GM19035 (cell line): Measurements from ENCODE around the gene RBM39.
"Not testable (repeated sequence)": the region's sequence is repeated elsewhere in the genome, so short reads cannot be mapped to it uniquely, and the experiment has no call there.

Experiments used
- ATAC-seq: cut with Tn5 transposase; IDR thresholded peaks from one replicate; pipeline ENCODE4 v1.9.1; 2021; ENCODE audit not compliant: unreplicated experiment

Gene RBM39

DNA sequence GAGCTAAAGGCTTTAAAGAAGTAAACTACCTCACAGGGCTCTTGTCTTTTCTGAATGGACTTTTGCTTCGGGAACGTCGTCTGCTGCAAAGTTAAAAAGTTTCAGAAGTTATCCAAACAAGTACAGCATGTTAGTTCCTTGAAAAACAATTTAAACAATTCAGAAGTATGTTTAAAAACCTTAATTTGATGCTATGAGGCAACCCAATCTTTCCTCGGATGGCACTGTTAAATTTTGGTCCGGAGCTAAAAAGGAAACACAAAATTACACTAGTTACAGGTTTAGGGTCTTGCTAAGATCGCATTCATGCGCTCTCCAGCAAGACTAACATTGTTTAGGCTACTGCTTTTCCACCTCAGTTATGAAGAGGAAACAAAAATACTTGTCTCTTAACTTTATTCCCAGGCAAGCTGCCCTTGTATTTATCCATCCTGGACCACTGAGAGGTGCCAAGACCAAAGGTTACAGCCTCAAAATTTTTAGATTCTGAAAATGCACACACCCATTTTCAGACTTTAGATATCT, 12.7 kb downstream of the RBM39 start:
- ATAC-seq = no peak

DNA sequence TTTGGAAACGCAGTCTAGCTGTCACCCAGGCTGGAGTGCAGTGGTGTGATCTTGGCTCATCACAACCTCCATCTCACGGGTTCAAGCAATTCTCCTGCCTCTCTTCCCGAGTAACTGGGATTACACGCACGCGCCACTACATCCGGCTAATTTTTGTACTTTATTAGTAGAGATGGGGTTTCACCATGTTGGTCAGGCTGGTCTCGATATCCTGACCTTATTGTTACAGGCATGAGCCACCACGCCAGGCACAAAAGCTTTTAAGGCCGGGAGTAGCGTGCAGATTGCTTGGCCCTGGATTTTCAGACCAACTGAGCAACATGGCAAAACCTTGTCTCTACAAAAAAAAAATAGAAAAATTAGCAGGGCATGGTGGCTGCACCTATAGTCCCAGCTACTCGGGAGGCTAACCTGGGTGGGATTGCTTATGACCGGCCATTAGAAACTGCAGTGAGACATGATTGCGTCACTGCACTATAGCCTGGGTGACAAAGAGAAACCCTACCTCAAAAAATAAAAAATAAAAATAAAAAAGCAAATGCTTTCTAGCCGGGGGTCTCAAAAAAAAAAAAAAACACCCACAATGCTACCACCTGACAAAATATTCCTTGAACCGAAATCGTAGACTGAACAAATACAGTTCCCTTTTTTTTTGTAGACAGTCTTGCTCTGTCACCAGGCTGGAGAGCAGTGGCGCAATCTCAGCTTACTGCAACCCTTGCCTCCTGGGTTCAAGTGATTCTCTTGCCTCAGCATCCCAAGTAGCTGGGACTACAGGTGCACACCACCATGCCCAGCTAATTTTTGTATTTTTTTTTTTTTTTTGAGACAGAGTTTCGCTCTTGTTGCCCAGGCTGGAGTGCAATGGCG, 15.0 kb downstream of the RBM39 start:
- ATAC-seq = no peak

DNA sequence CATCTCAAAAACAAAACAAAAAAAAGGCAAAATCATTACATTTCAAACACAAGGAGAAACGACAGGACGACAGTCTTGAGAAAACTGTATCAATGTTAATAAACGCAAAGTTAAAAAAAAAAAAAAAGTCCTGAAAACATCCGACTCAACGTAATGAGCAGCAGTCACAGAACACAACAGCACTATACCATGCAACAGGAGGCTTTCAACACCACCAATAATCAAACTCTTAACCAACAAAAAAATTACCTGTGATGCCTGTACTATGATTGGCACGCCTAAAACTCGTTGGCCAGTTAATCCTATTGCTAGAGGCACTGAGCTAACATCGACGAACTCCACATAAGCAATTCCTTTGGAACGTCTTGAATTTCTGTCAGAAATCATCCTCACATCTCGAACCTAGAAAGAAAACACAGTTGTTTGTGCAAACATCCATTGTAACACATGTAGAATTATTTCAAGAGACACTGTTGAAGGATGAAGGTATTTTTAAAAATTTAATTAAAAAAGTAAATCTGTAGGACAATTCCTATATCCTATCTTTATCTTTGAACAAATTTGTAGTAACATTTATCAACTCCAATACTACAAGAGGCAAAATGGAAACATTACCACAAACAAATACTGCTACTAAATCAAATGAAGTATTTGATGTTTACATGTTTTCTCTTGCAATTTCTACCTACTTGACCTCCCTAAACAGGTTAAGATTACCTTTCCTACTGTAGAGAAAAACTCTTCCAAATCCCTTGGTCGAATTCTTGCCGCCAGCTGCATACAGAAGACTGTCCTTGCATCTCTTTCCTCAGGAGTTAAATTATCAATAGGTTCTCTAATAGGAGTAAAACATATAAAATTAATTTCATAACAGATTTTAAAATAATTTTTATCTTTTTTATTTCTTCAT, 17.5 kb downstream of the RBM39 start:
- ATAC-seq = no peak

DNA sequence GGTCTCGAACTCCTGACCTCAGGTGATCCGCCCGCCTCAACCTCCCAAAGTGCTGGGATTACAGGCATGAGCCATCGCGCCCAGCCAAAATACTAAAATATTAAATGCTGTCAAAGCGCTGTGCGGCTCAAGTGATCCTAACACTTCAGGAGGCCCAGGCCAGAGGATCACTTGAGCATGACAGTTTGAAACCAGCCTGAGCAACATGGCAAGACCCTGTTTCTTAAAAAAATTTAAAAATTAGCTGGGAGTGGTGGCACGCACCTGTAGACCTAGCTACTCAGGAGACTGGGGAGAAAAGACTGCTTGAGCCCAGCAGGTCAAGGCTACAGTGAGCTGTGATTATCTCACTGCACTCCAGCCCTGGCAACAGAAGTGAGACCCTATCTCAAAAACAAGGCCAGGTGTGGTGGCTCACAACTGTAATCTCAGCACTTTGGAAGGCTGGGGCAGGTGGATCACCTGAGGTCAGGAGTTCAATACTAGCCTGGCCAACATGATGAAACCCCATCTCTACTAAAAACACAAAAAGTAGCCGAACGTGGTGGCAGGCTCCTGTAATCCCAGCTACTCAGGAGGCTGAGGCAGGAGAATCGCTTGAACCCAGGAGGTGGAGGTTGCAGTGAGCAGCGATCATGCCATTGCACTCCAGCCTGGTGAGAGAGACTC, 18.3 kb downstream of the RBM39 start:
- ATAC-seq = not testable (repeated sequence)

DNA sequence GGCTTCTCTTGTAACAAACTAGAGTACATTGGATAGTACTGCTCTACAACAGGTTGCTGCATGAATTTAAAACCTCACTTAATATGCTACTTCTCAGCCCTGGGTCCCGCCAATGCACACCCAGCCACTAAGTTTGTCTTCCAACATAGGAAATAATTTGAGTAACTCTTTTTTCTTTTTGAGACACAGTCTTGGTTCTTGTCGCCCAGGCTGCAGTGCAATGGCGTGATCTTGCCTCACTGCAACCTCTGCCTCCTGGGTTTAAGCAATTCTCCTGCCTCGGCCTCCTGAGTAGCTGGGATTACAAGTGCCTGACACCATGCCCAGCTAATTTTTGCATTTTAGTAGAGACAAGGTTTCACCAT, 18.8 kb downstream of the RBM39 start:
- not testable (repeated sequence) for ATAC-seq

DNA sequence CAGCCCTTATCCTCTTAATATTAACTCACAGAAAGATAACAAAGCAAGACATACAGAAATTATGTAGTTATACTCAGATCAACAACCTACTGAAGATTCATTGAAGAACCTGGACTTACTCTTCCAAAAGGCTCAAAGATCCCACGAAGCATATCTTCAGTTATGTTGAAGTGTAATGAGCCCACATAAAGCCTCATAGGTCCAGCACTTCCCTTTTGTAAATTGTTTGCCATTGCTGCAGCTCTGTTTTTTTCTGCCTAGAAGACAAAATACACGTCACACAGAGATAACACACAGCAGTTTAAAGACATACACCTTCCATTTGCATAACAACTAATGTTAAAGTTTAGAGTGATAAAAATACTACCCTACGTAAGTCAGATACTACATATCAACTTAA, 20.4 kb downstream of the RBM39 start:
- no peak for ATAC-seq

DNA sequence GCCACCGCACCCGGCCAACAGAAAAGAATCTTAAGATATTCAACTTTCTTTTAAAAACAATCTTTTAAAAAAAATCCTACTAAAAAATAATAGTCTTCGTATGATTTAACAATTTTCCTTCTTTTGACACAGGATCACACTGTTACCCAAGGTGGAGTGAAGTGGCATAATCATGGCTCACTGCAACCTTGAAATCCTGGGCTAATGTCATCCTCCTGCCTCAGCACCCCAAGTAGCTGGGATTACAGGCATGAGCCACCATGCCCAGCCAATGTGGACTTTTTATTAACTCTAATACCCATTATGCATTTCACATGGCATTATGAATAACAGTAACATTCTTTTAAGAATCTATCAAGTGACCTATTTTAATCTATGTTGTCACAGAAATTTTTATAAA, 20.8 kb downstream of the RBM39 start:
- no peak for ATAC-seq

DNA sequence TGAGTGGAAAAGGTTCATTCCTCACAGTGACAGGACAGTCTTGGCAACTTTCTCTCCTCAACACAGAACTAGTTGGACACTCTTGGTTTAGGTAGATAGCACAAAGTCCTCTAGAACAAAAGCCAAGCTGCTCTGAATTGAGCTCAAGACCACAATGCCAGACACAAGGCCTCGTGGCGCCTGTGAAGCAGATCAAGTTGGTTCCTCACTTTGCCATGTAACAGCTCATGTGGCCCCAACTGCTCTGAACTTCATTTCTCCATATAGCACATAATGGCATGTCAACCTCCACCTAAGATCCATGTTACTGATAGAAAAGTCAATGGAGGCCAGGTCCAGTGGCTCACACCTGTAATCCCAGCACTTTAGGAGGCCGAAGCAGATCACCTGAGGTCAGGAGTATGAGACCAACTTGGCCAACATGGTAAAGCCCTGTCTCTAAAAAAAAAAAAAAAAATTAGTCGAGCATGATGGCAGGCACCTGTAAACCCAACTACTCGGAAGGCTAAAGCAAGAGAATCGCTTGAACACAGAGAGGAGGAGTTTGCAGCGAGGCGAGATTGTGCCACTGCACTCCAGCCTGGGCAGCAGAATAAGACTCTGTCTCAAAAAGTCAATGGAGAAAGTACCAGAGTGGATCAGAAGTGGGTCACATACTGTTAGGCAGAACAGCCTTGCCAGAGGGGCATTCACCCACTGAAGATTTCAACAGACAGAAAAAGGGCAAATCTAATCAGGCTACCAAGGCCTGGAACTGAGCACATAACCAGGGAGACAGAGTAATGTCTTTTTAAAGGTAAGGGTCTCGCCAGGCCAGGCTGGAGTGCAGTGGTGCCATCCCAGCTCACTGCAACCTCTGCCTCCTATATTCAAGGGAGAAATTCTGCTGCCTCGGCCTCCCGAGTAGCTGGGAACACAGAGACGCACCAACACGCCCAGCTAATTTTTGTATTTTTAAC, 21.6 kb downstream of the RBM39 start:
- ATAC-seq = no peak

DNA sequence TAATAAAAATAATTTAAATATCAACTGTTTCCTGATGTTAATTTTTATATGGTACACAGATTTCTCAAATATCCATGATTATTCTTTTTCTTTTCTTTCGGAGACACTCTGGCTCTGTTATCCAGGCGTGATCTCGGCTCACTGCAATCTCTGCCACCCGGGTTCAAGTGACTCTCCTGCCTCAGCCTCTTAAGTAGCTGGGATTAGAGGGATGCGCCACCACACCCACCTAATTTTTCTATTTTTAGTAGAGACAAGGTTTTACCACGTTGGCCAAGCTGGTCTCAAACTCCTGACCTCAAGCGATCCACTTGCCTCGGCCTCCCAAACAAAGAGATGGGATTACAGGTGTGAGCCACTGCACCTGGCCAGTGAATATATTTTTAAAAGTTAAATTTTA, 22.3 kb downstream of the RBM39 start:
- no peak for ATAC-seq

DNA sequence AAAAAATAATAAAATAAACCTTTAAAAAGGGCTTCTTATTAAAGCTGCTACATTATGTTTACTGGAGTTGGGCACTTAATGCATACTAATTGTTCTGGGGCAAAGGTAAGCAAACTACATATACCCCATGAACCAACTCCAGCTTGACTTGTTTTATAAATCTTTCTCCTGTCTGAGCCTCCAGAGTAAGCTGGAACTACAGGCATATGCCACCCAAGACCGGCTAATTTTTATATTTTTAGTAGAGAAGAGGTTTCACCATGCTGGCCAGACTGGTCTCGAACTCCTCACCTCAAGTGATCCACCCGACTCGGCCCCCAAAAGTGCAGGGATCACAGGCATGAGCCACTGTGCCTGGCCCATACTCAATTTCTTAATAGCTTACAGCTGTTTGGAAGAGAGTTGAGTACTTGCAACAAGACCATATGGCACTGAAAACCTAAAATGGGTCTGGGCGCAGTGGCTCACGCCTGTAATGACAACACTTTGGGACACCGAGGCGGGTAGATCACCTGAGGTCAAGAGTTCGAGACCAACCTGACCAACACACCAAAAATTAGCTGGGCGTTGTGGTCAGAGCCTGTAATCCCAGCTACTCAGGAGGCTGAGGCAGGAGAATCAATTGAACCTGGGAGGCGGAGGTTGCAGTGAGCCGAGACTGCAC, 23.0 kb downstream of the RBM39 start:
- ATAC-seq = no peak

DNA sequence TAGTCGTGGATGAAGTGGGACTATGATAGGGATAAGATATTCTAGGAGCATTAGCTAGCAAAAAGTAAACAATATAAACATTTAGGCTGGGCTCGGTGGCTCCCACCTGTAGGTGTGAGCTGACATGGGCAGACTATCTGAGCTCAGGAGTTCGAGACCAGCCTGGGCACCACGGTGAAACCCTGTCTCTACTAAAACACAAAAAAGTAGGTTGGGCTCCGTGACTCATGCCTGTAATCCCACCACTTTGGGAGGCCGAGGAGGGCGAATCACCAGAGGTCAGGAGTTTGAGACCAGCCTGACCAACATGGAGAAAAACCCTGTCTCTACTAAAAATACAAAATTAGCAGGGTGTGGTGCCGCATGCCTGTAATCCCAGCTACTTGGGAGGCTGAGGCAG, 23.7 kb downstream of the RBM39 start:
- ATAC-seq = not testable (repeated sequence)

DNA sequence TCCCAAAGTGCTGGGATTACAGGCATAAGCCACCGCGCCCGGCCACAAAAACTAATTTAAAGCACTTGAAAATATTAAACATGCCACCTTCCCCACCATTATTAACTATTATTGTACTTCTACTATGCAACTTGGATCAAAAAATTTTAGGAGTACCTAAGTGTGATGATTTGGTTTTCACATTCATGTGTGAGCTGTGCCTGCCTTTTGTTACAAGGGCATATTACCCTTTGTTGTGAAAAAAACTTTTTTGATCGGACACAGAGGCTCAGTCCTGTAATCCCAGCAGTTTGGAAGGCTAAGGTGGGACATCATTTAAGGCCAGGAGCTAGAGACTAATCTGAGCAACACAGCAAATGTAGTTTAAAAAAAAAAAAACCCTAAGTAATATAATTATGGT, 25.7 kb downstream of the RBM39 start:
- no peak for ATAC-seq

DNA sequence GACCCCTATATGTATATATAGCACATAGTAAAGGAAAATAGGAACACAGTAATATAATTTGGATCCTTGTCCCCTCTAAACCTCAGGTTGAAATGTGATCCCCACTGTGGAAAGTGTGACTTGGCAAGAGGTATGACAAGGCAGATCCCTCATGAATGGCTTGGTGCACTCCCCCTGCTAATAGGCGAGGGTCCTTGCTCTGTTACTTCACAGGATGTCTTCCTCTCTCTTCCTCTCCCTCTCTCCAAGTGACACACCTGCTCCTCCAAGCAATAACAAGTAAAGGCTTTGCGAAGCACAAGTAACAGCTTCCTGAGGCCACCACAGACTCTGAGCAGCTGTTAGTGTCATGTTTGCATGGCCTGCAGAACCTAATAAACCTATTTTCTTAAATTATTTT, 26.4 kb downstream of the RBM39 start:
- ATAC-seq = no peak

DNA sequence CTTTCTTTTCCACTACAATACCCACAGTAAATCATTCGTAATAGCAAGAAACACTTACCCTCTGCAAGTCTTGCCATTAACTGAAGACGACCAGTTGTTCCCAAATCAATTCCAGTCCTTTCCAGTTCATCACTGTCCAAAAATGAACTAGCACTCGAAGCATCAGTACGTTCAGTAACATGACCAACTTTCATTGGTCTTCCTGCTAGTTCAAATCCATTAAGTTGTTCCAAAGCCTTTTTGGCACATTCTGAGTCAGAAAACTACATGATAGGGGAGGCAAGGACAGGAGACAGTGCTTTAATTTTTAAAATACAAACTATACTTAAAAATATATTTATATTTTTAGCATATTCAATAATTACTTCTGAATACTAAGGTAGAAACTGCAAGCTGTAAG, 27.9 kb downstream of the RBM39 start:
- no peak for ATAC-seq

DNA sequence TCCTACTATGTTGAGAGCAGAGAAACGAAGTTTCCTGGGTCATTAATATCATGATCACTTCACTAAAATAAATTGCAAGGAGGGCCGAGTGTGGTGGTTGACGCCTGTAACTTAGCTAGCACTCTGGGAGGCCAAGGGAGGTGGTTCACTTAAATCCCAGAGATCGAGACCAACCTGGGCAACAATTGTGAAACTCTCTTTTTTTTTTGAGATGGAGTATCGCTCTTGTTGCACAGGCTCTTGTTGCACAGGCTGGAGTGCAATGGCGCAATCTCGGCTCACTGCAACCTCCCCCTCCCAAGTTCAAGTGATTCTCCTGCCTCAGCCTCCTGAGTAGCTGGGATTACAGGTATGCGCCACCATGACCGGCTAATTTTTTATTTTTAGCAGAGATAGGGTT, 28.9 kb downstream of the RBM39 start:
- not testable (repeated sequence) for ATAC-seq

DNA sequence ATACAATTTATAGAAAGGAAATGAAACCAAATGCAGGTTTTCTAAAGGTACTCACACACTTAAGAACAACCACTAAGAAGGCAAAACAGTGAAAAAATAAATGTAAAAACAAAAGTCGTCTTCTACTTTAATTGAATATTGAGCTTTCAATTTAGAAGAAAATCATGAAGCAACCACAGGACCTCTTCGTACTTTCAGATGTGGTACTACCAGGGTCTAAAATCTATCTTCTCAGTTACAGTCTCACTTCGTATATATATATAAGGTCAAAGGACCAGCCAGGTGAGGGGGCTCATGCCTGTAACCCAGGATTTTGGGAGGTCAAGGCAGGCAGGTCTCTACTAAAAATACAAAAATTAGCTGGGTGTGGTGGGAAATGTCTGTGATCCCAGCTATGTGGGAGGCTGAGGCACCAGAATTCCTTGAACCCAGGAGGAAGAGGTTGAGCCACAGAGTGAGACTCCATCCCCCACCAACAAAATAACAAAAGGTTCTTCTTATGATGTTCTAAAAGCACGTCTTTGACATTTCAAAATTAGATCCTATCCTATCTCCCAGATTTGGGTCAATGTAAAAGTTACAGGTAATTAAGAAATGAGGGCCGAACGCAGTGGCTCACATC, 30.4 kb downstream of the RBM39 start:
- no peak for ATAC-seq

DNA sequence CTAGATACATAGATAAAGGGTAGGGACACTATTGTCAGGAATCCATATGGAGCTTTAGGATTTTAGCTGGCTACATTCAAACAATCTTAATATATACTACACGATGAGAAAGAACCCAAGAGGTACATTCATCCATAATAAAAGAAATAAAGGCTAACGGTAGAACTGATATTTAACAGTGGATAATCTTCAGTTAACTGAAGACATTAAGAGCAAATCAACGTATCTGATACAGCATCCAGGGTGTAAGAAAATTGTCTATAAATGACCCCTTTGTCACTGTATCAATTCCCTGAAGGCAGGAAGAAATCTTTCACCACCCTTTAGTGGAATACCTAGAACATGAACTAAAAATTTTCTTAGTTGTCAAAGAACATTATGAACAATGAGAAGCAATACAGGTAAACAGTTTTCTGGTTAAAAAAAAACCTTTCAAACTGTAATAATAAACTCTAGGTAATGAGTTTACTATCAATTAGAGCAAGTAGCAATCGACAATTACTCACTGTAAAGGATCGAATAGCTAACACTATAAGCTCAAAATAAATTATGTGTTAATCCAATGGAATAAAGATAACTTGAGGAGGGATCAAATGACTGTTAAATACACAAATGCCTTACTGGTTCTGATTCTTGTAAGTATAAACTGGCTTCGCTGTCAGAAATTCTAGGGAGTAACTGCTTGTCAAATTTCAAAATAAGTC, 31.0 kb downstream of the RBM39 start:
- no peak for ATAC-seq

DNA sequence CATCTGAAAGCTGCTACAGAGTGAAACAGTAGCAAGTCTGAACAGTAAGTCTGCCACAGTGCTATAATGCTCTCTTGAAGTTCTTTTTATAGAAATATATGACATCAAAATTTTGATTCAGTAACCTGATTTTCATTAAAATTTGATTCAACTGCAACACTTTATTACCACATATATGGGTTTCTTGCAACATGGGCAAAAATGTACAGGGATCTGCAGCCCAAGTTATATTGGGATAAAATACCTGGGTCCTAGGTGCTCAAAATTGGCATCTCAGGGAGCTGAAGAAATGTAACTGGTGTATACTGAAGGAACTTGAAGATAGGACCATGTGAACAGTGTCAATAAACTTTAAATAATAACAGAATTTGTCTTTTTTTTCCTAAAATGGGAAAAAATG, 32.0 kb downstream of the RBM39 start:
- no peak for ATAC-seq

DNA sequence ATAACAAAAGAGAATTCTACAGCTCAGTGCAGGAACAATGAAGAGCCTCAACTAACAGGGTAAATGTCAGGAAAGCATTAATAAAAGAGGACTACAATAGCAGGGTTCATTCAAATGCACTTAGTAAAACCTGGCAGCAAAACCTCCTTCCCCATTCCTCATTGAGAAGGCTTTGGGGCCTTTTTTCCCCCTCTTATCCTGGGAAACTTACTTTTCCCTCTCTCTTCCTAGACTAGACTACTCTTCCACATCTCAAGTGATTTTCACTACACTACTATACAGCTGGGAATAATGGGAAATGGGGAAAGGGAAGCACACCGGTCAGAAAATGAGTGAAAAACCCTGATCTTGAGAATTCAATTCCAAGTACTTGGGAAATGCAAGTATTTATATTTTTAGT, 32.8 kb downstream of the RBM39 start:
- ATAC-seq = no peak
